Measurements from ENCODE around the gene RFESD.
"Not testable (repeated sequence)": the region's sequence is repeated elsewhere in the genome, so short reads cannot be mapped to it uniquely, and the experiment has no call there.

RFESD gene

GRCh38 chr5:95631991-95632675 is 14.4 kb upstream of the RFESD start:
- TF ChIP-seq, protein P1, sequence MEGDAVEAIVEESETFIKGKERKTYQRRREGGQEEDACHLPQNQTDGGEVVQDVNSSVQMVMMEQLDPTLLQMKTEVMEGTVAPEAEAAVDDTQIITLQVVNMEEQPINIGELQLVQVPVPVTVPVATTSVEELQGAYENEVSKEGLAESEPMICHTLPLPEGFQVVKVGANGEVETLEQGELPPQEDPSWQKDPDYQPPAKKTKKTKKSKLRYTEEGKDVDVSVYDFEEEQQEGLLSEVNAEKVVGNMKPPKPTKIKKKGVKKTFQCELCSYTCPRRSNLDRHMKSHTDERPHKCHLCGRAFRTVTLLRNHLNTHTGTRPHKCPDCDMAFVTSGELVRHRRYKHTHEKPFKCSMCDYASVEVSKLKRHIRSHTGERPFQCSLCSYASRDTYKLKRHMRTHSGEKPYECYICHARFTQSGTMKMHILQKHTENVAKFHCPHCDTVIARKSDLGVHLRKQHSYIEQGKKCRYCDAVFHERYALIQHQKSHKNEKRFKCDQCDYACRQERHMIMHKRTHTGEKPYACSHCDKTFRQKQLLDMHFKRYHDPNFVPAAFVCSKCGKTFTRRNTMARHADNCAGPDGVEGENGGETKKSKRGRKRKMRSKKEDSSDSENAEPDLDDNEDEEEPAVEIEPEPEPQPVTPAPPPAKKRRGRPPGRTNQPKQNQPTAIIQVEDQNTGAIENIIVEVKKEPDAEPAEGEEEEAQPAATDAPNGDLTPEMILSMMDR (IDR thresholded peaks at IDR 0.05; ENCODE audit: control extremely low read depth, extremely low read depth, low read depth, missing control alignments) = no peak
- DNase-seq (ENCODE audit: extremely low spot score) = no peak
- ChIA-PET CTCF (interaction anchor here (1.0 to 2.8 kb wide), 7 partner anchors 9 to 150 kb away, joined by 3 to 14 read pairs (median 7); partner anchors contain the start of gene RFESD), POLR2A (no interaction called here)

GRCh38 chr5:95632942-95633341 is 13.6 kb upstream of the RFESD start:
- CTCF ChIA-PET = interaction anchor here (2.2 to 2.8 kb wide), 2 partner anchors 10 to 149 kb away, joined by 6 to 14 read pairs; no protein-coding TSS in a partner anchor
- DNase-seq (ENCODE audit: extremely low spot score); POLR2A ChIA-PET: not testable (repeated sequence)

DNA sequence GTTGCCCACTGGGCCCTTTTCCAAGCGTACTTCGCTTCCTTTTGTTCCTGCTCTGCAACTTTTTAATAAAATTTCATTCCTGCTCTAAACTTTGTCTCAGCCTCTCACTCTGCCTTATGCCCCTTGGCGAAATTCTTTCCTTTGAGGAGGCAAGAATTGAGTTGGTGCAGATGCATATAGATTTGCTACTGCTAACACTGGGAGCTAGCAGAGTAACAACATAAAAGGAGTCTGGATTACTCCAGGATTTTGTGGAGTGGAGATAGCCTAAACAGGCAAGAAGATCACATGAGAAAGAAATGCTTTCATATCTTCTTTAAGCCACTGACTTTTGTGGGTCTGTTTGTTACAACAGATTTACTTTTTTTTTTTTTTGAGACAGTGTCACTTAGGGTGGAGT is 12.9 kb upstream of the RFESD start:
- POLR2A ChIA-PET = no interaction called here
- DNase-seq (ENCODE audit: extremely low spot score) = no peak
- CTCF ChIA-PET = interaction anchor here (0.7 to 0.9 kb wide), 3 partner anchors 8 to 30 kb away, joined by 3 read pairs; no protein-coding TSS in a partner anchor
- TF ChIP-seq, protein P1 (IDR thresholded peaks at IDR 0.05; ENCODE audit: control extremely low read depth, extremely low read depth, low read depth, missing control alignments) = no peak

- CTCF ChIA-PET = interaction anchor here (0.7 to 1.9 kb wide), 5 partner anchors 8 to 30 kb away, joined by 3 to 6 read pairs (median 3); no protein-coding TSS in a partner anchor
- TF ChIP-seq, protein P1 (IDR thresholded peaks at IDR 0.05; ENCODE audit: control extremely low read depth, extremely low read depth, low read depth, missing control alignments) = no peak
- POLR2A ChIA-PET = no interaction called here
- DNase-seq (ENCODE audit: extremely low spot score) = no peak
These were observed 12.5 kb upstream of the RFESD start for GRCh38 chr5:95634081-95634480.

DNA sequence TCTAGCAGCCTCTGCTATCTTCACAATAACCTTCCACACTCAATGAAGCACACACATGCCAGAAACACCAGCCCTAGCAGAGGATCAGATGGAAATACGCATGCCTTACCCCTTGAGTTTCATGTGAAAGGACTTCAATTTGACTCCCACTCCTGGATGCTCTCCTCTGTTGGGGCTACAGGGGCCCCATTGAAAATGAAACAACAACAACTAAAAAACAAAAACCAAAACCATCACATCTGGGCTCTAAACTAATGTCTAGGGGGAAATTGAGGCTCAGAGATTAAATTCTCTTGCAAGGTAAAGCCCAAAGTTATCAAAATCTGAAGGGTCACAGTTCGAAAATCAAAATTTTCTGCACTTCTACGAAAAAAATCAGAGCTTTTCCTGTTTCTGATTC is 7.9 kb upstream of the RFESD start:
- POLR2A ChIA-PET = no interaction called here
- CTCF ChIA-PET = interaction anchor here (1.5 kb wide), 1 partner anchor 8 kb away, joined by 4 read pairs; no protein-coding TSS in a partner anchor
- no peak for DNase-seq (ENCODE audit: extremely low spot score)

DNA sequence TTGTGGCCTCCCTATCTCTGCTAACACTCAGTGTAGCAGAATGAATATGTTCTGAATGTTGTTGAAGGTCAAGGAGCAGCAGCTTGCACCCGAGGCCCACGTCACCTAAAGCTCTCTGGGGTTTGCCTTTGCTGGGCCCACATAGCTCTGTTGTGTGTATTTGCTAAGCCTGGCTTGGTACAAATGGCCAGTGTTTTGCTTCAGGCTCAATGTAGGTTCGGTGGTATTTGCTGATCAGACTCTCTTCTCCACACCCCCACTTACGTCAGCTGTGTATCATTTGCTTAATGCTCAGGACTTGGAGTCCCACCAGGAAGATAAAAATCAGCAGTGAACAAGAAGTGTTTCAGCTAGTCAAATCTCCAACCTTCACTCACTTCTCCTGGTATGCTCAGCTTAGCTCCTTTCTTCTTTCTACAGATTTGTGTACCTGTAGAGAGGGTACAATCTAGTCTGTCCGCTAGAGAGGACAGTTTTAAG is 4.8 kb upstream of the RFESD start:
- CTCF ChIA-PET = interaction anchor here (0.9 to 5.7 kb wide), 15 partner anchors 8 to 205 kb away, joined by 3 to 42 read pairs (median 4); no protein-coding TSS in a partner anchor
- no peak for DNase-seq (ENCODE audit: extremely low spot score)
- POLR2A ChIA-PET = no interaction called here
- TF ChIP-seq, protein P1 (IDR thresholded peaks at IDR 0.05; ENCODE audit: control extremely low read depth, extremely low read depth, low read depth, missing control alignments) = no peak

More for the DNA sequence above, 7.9 kb upstream of the RFESD start:
- TF ChIP-seq, protein P1 (IDR thresholded peaks at IDR 0.05; ENCODE audit: control extremely low read depth, extremely low read depth, low read depth, missing control alignments) = no peak

GRCh38 chr5:95643152-95643551 is 3.4 kb upstream of the RFESD start:
- ChIA-PET POLR2A (no interaction called here), CTCF (interaction anchor here (1.0 to 5.7 kb wide), 20 partner anchors 8 to 209 kb away, joined by 3 to 42 read pairs (median 6); partner anchors contain the start of gene GLRX)
- TF ChIP-seq, protein P1 (IDR thresholded peaks at IDR 0.05; ENCODE audit: control extremely low read depth, extremely low read depth, low read depth, missing control alignments) = no peak
- DNase-seq (ENCODE audit: extremely low spot score) = no peak

Measured in GM10248 (cell line).